GM18499 (cell line): ENCODE data around the gene TMEM217.

ENCODE experiments used
- ATAC-seq: cut with Tn5 transposase; IDR thresholded peaks from one replicate; pipeline ENCODE4 v1.9.1; 2021; ENCODE audit warnings: moderate number of reproducible peaks; ENCODE audit not compliant: insufficient read depth, unreplicated experiment

Gene TMEM217

GRCh38 chr6:37171970-37172812 lies 85.8 kb downstream of the TMEM217 start:
- ATAC-seq: no peak

GRCh38 chr6:37171201-37171969 lies 86.6 kb downstream of the TMEM217 start:
- ATAC-seq: no peak

DNA sequence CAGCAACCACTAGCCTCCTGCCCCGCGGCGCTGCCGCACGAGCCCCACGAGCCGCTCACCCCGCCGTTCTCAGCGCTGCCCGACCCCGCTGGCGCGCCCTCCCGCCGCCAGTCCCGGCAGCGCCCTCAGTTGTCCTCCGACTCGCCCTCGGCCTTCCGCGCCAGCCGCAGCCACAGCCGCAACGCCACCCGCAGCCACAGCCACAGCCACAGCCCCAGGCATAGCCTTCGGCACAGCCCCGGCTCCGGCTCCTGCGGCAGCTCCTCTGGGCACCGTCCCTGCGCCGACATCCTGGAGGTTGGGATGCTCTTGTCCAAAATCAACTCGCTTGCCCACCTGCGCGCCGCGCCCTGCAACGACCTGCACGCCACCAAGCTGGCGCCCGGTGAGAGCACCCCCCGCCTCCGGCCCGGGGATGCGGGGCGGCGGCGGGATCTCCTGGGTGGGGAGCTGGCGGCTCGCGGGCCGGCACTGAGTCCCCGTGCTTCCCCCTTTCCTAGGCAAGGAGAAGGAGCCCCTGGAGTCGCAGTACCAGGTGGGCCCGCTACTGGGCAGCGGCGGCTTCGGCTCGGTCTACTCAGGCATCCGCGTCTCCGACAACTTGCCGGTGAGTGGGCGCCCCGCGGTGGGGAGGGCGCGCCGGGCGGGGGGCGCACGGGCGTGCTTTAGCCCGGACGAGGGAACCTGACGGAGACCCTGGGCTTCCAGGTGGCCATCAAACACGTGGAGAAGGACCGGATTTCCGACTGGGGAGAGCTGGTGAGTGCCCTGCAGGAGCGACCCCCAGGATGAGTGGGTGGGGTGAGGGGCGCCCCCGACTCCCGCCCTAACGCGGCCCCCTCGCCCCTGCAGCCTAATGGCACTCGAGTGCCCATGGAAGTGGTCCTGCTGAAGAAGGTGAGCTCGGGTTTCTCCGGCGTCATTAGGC lies 87.4 kb downstream of the TMEM217 start:
- ATAC-seq: no peak

DNA sequence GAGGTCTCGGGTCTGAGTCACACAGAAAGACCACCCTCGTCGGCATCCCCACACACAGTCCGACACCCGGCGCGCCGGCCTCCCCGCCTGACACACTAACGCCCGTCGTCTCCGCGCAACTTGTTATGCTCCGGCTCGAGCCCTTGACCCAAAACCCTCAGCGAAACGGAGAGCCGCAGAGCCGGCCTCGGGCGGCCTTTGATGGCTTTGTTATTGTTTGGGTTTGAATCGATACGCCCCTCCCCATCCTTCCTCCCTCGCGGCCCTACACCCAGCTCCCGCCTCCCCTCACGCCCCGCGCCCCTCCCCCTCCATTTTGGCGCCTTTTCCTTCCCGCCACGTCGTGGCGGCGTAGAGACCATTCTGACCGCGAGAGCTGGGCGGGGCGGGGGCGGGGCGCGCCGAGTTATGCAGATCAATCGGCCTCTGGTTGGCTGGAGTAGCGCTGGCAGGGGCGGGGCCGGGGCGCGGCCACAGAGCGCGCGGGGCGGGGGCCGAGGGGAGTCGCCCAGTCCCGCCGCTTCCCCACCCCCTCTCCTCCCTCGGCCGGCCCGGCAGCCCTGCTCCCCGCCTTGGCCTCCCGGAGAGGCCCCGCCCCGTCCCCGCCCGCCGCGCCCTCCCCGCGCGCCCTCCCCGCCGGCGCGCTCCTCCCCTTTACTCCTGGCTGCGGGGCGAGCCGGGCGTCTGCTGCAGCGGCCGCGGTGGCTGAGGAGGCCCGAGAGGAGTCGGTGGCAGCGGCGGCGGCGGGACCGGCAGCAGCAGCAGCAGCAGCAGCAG lies 88.3 kb downstream of the TMEM217 start, which contains the start of gene PIM1:
PIM1 (plus strand) TSS at position 657 of the 777 bp plus-strand sequence. CDS start 424 bp downstream, outside the sequence.
- ATAC-seq: peak; percentile 34

- no peak for ATAC-seq
Observed at GRCh38 chr6:37168811-37169495, 89.0 kb downstream of the TMEM217 start.

- no peak for ATAC-seq
Observed at GRCh38 chr6:37168163-37168758, 89.7 kb downstream of the TMEM217 start.

GRCh38 chr6:37162740-37163139 lies 95.2 kb downstream of the TMEM217 start:
- no peak for ATAC-seq
